ENCODE measurements around the gene MYOM3. TPM values are rescaled to one million over a fixed set of nuclear protein-coding genes. Genes with fewer than 3 reads are reported as not detected.

Gene MYOM3
- total RNA-seq, 2 donors from 2014 or later = 3.3 to 28.5 TPM

GRCh38 chr1:24130385-24130784, 18.4 kb upstream of the MYOM3 start:
- no peak for DNase-seq (ENCODE audit: low spot score)
- Histone ChIP-seq H3K27me3 (replicated peaks; ENCODE audit: insufficient read depth) (no peaks in the 10 kb centered on the region), H3K36me3 (no peaks in the 10 kb centered on the region), H3K4me1 (replicated peaks) (no peaks in the 10 kb centered on the region), H3K27ac (no peak overlapping the region), H3K4me3 (no peak overlapping the region), H3K9me3 (no peaks in the 10 kb centered on the region)
- TF ChIP-seq POLR2AphosphoS5 (IDR thresholded peaks at IDR 0.05) = no peak
- no peak for TF ChIP-seq POLR2A (IDR thresholded peaks at IDR 0.05)
- intact Hi-C loops (cut with DNase I) = no loop called here
- WGBS = 92% methylated on average over 3 of the region's 3 CpGs

DNA sequence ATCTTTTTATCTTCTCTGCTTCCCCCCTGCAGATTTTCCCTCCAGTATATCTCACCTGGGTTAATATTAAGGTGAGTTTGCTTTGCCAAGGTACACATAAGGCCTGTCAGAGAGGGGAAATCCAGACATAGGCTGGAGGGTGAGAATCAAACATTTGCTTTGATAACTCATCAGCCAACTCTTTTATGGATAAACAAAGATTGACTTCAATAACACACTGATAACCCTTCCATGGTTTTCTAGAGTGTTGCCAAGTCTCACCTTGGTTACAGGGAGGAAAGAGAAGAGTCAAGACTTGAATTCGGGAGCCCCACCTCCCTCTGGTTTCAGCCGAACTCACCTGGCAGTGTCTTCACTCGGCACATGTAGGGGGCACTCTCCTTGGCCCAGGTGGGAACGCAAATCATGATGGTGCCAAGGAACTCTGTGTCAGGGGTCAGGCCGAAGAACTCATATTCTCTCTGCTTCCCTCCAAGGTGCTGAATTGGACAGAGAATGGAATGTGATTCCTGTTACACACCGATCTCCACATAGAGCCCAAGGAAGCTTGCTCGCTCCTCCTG, 15.9 kb upstream of the MYOM3 start:
- Histone ChIP-seq H3K4me1 (replicated peaks) (no peaks in the 10 kb centered on the region), H3K27ac (no peak overlapping the region), H3K27me3 (replicated peaks; ENCODE audit: insufficient read depth) (no peaks in the 10 kb centered on the region), H3K9me3 (no peaks in the 10 kb centered on the region), H3K4me3 (no peak overlapping the region), H3K36me3 (no peaks in the 10 kb centered on the region)
- intact Hi-C loops (cut with DNase I) = no loop called here
- no peak for DNase-seq (ENCODE audit: low spot score)
- WGBS = 63% methylated on average over 7 of the region's 7 CpGs
- TF ChIP-seq POLR2A (IDR thresholded peaks at IDR 0.05) = no peak
- no peak for TF ChIP-seq POLR2AphosphoS5 (IDR thresholded peaks at IDR 0.05)
- no peak for TF ChIP-seq CTCF (IDR thresholded peaks at IDR 0.05)

- intact Hi-C loops (cut with DNase I) = no loop called here
- no peaks in the 10 kb centered on the region for H3K27me3 ChIP-seq (replicated peaks; ENCODE audit: insufficient read depth)
- no peak for DNase-seq (ENCODE audit: low spot score)
- no peaks in the 10 kb centered on the region for H3K36me3 ChIP-seq
- no peak for TF ChIP-seq POLR2A (IDR thresholded peaks at IDR 0.05)
- TF ChIP-seq CTCF (IDR thresholded peaks at IDR 0.05) = no peak
- TF ChIP-seq POLR2AphosphoS5 (IDR thresholded peaks at IDR 0.05) = no peak
- no peak overlapping the region for H3K27ac ChIP-seq
- no peaks in the 10 kb centered on the region for H3K9me3 ChIP-seq
- no peak overlapping the region for H3K4me3 ChIP-seq
- 93% methylated on average over 3 of the region's 3 CpGs for WGBS
- H3K4me1 ChIP-seq (replicated peaks) = no peaks in the 10 kb centered on the region
Measured at GRCh38 chr1:24127134-24127800, 15.3 kb upstream of the MYOM3 start.

DNA sequence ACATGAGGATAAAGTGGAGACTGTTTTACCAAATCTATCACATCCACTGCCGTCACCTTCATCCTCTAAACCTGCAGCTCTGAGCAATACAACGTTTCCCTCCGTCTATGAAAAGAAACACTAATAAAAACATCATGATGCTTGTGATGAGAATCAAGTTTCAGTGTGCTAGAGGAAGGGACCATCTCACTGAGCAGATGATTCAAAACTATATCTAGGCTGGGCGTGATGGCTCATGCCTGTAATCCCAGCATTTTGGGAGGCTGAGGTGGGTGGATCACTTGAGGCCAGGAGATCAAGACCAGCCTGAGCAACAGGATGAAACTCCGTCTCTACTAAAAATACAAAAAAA, 14.7 kb upstream of the MYOM3 start:
- WGBS = 57% methylated on average over 5 of the region's 5 CpGs
- intact Hi-C loops (cut with DNase I) = no loop called here
- H3K4me1 ChIP-seq (replicated peaks) = no peaks in the 10 kb centered on the region
- no peaks in the 10 kb centered on the region for H3K9me3 ChIP-seq
- no peak overlapping the region for H3K27ac ChIP-seq
- no peak for DNase-seq (ENCODE audit: low spot score)
- H3K36me3 ChIP-seq = no peaks in the 10 kb centered on the region
- no peak overlapping the region for H3K4me3 ChIP-seq
- no peak for TF ChIP-seq POLR2AphosphoS5 (IDR thresholded peaks at IDR 0.05)
- TF ChIP-seq POLR2A (IDR thresholded peaks at IDR 0.05) = no peak
- TF ChIP-seq CTCF (IDR thresholded peaks at IDR 0.05) = no peak
- no peaks in the 10 kb centered on the region for H3K27me3 ChIP-seq (replicated peaks; ENCODE audit: insufficient read depth)

GRCh38 chr1:24126018-24126671, 14.2 kb upstream of the MYOM3 start:
- 54% methylated on average over 6 of the region's 6 CpGs for WGBS
- Histone ChIP-seq H3K4me1 (replicated peaks) (no peaks in the 10 kb centered on the region), H3K9me3 (no peaks in the 10 kb centered on the region), H3K4me3 (no peak overlapping the region), H3K27ac (no peak overlapping the region), H3K36me3 (no peaks in the 10 kb centered on the region), H3K27me3 (replicated peaks; ENCODE audit: insufficient read depth) (no peaks in the 10 kb centered on the region)
- TF ChIP-seq POLR2AphosphoS5 (IDR thresholded peaks at IDR 0.05) = no peak
- TF ChIP-seq CTCF (IDR thresholded peaks at IDR 0.05) = no peak
- TF ChIP-seq POLR2A (IDR thresholded peaks at IDR 0.05) = no peak
- DNase-seq (ENCODE audit: low spot score) = no peak
- intact Hi-C loops (cut with DNase I) = no loop called here

All from prostate gland (tissue), 2 donors.